ENCODE results near the gene PLP1. TPM values are rescaled to one million over a fixed set of nuclear protein-coding genes. Genes with fewer than 3 reads are reported as not detected.
"Not testable (repeated sequence)": the region's sequence is repeated elsewhere in the genome, so short reads cannot be mapped to it uniquely, and the experiment has no call there.

The PLP1 gene
- total RNA-seq, 4 donors from 2014 or later: 0.33 to 2.2 (median 1.5) TPM

DNA sequence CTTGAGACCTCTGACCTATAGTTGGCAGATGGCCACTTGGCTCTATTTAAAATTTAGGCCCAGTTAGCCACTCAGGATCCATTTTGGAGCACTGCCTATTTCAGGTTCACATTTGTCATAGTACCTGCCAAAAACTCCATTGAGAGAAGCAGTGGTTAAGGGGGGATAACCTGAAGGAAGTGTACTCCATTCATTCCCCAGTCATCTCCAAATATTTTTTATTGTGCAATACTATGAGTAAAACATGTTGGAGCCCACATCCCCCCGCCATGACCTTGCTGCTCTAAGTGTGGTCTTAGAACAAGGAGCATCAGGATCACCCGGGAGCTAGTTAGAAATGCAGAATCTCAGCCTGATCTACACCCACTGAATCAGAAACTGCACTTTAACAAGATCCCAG is 21.1 kb downstream of the PLP1 start:
- WGBS, 2 donors: 84 to 91% methylated on average over 2 of the region's 2 CpGs
- Histone ChIP-seq H3K4me3 (replicated peaks in 1 of 3) (no peak overlapping the region), H3K9me3 (no peaks in the 10 kb centered on the region), H3K27ac (no peak overlapping the region), H3K4me1 (no peaks in the 10 kb centered on the region), H3K36me3 (no peaks in the 10 kb centered on the region), H3K27me3 (no peaks in the 10 kb centered on the region)
- no peak for TF ChIP-seq POLR2A (IDR thresholded peaks at IDR 0.05)
- TF ChIP-seq, protein P1, sequence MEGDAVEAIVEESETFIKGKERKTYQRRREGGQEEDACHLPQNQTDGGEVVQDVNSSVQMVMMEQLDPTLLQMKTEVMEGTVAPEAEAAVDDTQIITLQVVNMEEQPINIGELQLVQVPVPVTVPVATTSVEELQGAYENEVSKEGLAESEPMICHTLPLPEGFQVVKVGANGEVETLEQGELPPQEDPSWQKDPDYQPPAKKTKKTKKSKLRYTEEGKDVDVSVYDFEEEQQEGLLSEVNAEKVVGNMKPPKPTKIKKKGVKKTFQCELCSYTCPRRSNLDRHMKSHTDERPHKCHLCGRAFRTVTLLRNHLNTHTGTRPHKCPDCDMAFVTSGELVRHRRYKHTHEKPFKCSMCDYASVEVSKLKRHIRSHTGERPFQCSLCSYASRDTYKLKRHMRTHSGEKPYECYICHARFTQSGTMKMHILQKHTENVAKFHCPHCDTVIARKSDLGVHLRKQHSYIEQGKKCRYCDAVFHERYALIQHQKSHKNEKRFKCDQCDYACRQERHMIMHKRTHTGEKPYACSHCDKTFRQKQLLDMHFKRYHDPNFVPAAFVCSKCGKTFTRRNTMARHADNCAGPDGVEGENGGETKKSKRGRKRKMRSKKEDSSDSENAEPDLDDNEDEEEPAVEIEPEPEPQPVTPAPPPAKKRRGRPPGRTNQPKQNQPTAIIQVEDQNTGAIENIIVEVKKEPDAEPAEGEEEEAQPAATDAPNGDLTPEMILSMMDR (IDR thresholded peaks at IDR 0.05): no peak
- no peak for DNase-seq
- intact Hi-C loops (cut with DNase I): no loop called here

DNA sequence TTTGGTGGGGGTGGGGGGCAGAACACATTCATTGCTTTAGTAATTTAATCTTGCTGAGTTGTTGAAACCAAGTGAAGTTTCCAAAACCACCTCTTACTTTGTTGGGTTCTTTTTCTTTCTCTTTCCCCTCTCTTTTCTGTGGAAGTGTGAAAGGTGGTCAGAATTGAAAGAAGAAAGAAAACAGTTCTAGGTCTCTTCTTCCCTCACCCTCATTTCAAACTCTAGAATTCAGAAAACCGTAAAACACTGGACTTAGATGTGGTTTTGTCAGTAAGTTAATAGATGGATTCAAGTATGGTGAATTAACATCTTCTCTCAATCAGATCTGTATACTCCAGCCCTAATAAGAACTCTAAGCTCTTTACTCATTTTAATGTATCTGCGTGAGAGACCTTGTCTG is 23.7 kb downstream of the PLP1 start:
- TF ChIP-seq, protein P1 (IDR thresholded peaks at IDR 0.05): no peak
- TF ChIP-seq POLR2A (IDR thresholded peaks at IDR 0.05): no peak
- no peak for DNase-seq
- Histone ChIP-seq H3K27ac (no peak overlapping the region), H3K27me3 (no peaks in the 10 kb centered on the region), H3K4me1 (no peaks in the 10 kb centered on the region), H3K9me3 (no peaks in the 10 kb centered on the region), H3K4me3 (replicated peaks in 1 of 3) (no peak overlapping the region), H3K36me3 (no peaks in the 10 kb centered on the region)
- 82 to 95% methylated on average over 2 of the region's 2 CpGs for WGBS, 2 donors
- intact Hi-C loops (cut with DNase I): no loop called here

DNA sequence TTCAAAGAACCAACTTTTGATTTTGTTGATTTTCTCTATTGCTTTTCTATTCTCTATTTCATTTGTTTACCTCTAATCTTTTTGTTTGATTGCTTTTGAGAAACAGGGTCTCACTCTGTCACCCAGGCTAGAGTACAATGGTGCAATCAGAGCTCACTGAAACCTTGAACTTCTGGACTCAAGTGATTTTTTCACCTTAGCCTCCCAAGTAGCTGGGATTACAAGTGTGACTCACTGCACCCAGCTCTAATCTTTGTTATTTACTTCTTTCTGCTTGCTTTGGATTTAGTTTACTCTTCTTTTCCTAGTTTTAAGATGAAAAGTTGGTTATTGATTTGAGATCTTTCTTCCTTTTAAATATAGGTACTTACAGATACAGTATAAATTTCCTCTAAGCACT is 29.2 kb downstream of the PLP1 start:
- no peak overlapping the region for H3K4me3 ChIP-seq (replicated peaks in 1 of 3)
- intact Hi-C loops (cut with DNase I): no loop called here
- DNase-seq: no peak

DNA sequence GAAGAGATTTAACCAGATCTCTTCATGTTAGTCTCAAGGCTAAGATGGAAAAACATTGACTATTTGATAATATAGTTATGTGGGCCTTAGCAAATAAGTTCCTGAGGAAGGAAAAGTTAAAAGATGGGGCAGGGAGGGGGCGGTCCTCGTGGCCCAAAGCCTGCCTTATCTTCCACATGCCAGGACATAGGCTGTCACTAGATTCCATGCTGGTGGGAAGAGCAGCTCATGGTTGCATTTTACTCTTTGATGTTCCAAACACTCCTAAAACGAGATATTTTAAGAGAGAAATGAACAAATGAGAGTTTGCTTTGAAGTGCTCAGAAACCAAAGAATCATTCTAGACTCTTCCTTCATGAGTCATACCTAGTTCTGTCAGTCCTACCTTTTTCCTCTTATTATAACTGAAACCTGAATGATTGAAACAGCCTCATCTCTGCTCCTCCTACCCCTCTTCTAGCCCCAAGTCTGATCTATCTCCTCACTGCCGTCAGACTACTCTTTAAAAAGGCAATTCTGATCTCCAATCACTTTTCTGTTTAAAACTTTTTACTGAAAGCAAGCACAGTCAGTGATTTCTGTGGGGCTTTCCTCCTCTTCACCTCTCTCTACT is 30.3 kb downstream of the PLP1 start:
- H3K9me3 ChIP-seq: no peaks in the 10 kb centered on the region
- no peaks in the 10 kb centered on the region for H3K36me3 ChIP-seq
- H3K27ac ChIP-seq: no peak overlapping the region
- no peak for TF ChIP-seq POLR2A (IDR thresholded peaks at IDR 0.05)
- TF ChIP-seq, protein P1 (IDR thresholded peaks at IDR 0.05): no peak
- H3K4me1 ChIP-seq: no peaks in the 10 kb centered on the region
- H3K27me3 ChIP-seq: no peaks in the 10 kb centered on the region
- DNase-seq: no peak
- 71 to 84% methylated on average over 4 of the region's 4 CpGs for WGBS, 2 donors
- intact Hi-C loops (cut with DNase I): no loop called here
- H3K4me3 ChIP-seq (replicated peaks in 1 of 3): no peak overlapping the region

More for the DNA sequence above, 29.2 kb downstream of the PLP1 start:
- Histone ChIP-seq H3K27me3 (no peaks in the 10 kb centered on the region), H3K27ac (no peak overlapping the region), H3K36me3 (no peaks in the 10 kb centered on the region), H3K4me1 (no peaks in the 10 kb centered on the region), H3K9me3 (no peaks in the 10 kb centered on the region)
- TF ChIP-seq, protein P1 (IDR thresholded peaks at IDR 0.05): no peak
- TF ChIP-seq POLR2A (IDR thresholded peaks at IDR 0.05): no peak

DNA sequence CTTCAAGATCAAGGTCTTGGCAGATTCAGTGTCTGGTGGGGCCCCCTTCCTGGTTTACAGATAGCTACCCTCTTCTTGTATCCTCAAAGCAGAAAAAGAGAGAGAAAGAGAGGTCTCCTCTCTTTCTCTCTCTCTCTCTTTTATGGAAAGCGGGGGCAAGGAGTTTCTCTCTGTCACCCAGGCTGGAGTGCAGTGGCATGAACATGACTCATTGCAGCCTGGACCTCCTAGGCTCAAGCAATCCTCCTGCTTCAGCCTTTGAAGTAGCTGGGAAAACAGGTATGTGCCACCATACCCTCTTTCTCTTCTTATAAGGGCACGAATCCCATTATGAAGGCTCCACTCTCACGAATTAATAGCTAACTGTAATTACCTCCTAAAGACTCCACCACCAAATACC is 35.2 kb downstream of the PLP1 start:
- WGBS, 2 donors: 90 to 98% methylated on average over 3 of the region's 3 CpGs

DNA sequence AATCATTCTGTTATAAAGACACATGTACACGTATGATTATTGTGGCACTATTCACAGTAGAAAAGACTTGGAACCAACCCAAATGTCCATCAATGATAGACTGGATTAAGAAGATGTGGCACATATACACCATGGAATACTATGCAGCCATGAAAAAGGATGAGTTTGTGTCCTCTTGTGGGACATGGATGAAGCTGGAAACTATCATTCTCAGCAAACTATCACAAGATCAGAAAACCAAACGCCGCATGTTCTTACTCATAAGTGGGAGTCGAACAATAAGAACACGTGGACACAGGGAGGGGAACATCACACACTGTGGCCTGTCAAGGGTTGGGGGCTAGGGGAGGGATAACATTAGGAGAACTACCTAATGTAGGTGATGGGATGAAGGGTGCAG is 40.5 kb downstream of the PLP1 start:
- WGBS, 2 donors: 40 to 51% methylated on average over 5 of the region's 5 CpGs
- not testable (repeated sequence) for H3K4me1 ChIP-seq; H3K27ac ChIP-seq; H3K4me3 ChIP-seq (replicated peaks in 1 of 3); H3K36me3 ChIP-seq; H3K9me3 ChIP-seq; DNase-seq; H3K27me3 ChIP-seq
- intact Hi-C loops (cut with DNase I): loop anchor here (5.0 kb wide), 1 partner anchor 285 kb away; no protein-coding TSS in a partner anchor

More for the DNA sequence above, 35.2 kb downstream of the PLP1 start:
- no peaks in the 10 kb centered on the region for H3K9me3 ChIP-seq
- DNase-seq: no peak
- H3K4me1 ChIP-seq: no peaks in the 10 kb centered on the region
- H3K27ac ChIP-seq: no peak overlapping the region
- no peaks in the 10 kb centered on the region for H3K36me3 ChIP-seq
- TF ChIP-seq, protein P1 (IDR thresholded peaks at IDR 0.05): no peak
- no peak for TF ChIP-seq POLR2A (IDR thresholded peaks at IDR 0.05)
- H3K4me3 ChIP-seq (replicated peaks in 1 of 3): no peak overlapping the region
- intact Hi-C loops (cut with DNase I): no loop called here
- H3K27me3 ChIP-seq: no peaks in the 10 kb centered on the region
